Spleen (tissue), 11 donors: ENCODE measurements around the gene BTBD2. TPM values are rescaled to one million over a fixed set of nuclear protein-coding genes. Genes with fewer than 3 reads are reported as not detected.

ENCODE experiments used
- DNase-seq: peaks from one replicate; pipeline ENCODE4 v3.0.0-alpha.2; 2020
- H3K27ac ChIP-seq, 8 donors: fragments of 200-600 bp; sonication (generic) in 7 of 8; 1 replicate in 4 of 8; 2 replicates in 4 of 8; pipeline versions ENCODE4 v1.5.0 to v1.8.0; 2016 to 2021; ENCODE audit warnings: inconsistent platforms in 4 of 8, mild to moderate bottlenecking in 4 of 8, moderate library complexity in 1 of 8
- H3K27me3 ChIP-seq, 7 donors: fragments of 200-600 bp; sonication (generic) in 6 of 7; replicated peaks in 1 of 7; 1 replicate in 4 of 7; 2 replicates in 3 of 7; pipeline versions ENCODE4 v1.5.0 to v1.8.0; 2016 to 2021; ENCODE audit warnings: inconsistent platforms in 3 of 7, mild to moderate bottlenecking in 1 of 7
- H3K36me3 ChIP-seq, 6 donors: fragments of 200-600 bp; sonication (generic) in 5 of 6; 1 replicate in 4 of 6; 2 replicates in 2 of 6; pipeline versions ENCODE4 v1.5.0 to v1.8.0; 2016 to 2021; ENCODE audit warnings: inconsistent platforms in 2 of 6
- H3K4me1 ChIP-seq, 6 donors: fragments of 200-600 bp; sonication (generic) in 5 of 6; 1 replicate in 3 of 6; 2 replicates in 3 of 6; pipeline versions ENCODE4 v1.5.0 to v1.8.0; 2016 to 2021; ENCODE audit warnings: inconsistent platforms in 3 of 6
- H3K4me3 ChIP-seq, 8 donors: fragments of 200-600 bp; sonication (generic) in 7 of 8; 1 replicate in 4 of 8; 2 replicates in 4 of 8; pipeline versions ENCODE4 v1.5.0 to v1.8.0; 2016 to 2021; ENCODE audit warnings: inconsistent platforms in 4 of 8, mild to moderate bottlenecking in 4 of 8, moderate library complexity in 2 of 8
- H3K9me3 ChIP-seq, 8 donors: fragments of 200-600 bp; sonication (generic) in 7 of 8; 1 replicate in 4 of 8; 2 replicates in 4 of 8; pipeline versions ENCODE4 v1.5.0 to v1.8.0; 2016 to 2021; ENCODE audit warnings: inconsistent platforms in 4 of 8
- POLR2A ChIP-seq, 3 donors: fragments of 450-650 bp; IDR thresholded peaks; one replicate each; pipeline ENCODE4 v1.5.1; 2017; ENCODE audit warnings: antibody characterized with exemption in 3 of 3, mild to moderate bottlenecking in 1 of 3
- POLR2AphosphoS5 ChIP-seq, 3 donors: sonication (generic); formaldehyde crosslinking; IDR thresholded peaks; one replicate each; pipeline ENCODE4 v1.5.1; 2017; ENCODE audit warnings: antibody characterized with exemption in 3 of 3
- WGBS, 5 donors: extraction: QIAGEN DNeasy Blood & Tissue Kit in 3 of 5; methylation state at CpG; one replicate each; pipeline versions ENCODE4 v1.1.5 to v1.1.7; 2013 to 2018; 5-methylcytosine and 5-hydroxymethylcytosine counted together
- intact Hi-C: fragments of 100-400 bp; cut with DNase I; formaldehyde crosslinking; loops from one replicate; pipeline ENCODE4 v1.15.0; 2023; ENCODE audit warnings: low total_unique reads
- polyA plus RNA-seq, 3 donors: library from polyadenylated mRNA; stranded (reverse); fragments of 200-250 nt; gene quantifications; one replicate each; pipeline ENCODE4 v1.2.1, GENCODE V29; 2013
- total RNA-seq, 7 donors: library from RNA; depleted of rRNA in 3 of 7; stranded (reverse); fragments of >200 nt in 3 of 7; fragmentation: NEBNext Ultra II Directional in 4 of 7; extraction: Animal tissue kit (Norgen Biotek cat#: 25700) in 4 of 7; gene quantifications; one replicate each; pipeline versions ENCODE4 v1.1.0 to v1.2.1, GENCODE V29; 2016 to 2021
- TF ChIP-seq, protein P1 (sequence below), 11 experiments: fragments of 200-600 bp in 7 of 11; fragments of 450-650 bp in 4 of 11; sonication (generic) in 4 of 11; IDR thresholded peaks in 8 of 11; conservative IDR thresholded peaks in 3 of 11; 1 replicate in 7 of 11; 2 replicates in 4 of 11; pipeline versions ENCODE4 v1.4.0 to v1.8.0; 2016 to 2021; ENCODE audit warnings: antibody characterized with exemption in 11 of 11, inconsistent platforms in 4 of 11, mild to moderate bottlenecking in 1 of 11
- donor health status: healthy with polysubstance abuse.
- donor health status: DM: no; HTN: no; CAD: no; lungs with moderate emphysema.
- donor health status: DM: no; HTN: no; CAD: no.
- donor health status: Bipolar disorder and iron deficiency.
- donor health status: healthy.
- donor health status: DM: no; HTN: no; CAD: no.
- donor health status: DM: yes; HTN: yes; CAD: no.

Gene BTBD2
- total and polyA plus RNA-seq, 10 donors = 29.1 to 77.1 (median 57.1) TPM

DNA sequence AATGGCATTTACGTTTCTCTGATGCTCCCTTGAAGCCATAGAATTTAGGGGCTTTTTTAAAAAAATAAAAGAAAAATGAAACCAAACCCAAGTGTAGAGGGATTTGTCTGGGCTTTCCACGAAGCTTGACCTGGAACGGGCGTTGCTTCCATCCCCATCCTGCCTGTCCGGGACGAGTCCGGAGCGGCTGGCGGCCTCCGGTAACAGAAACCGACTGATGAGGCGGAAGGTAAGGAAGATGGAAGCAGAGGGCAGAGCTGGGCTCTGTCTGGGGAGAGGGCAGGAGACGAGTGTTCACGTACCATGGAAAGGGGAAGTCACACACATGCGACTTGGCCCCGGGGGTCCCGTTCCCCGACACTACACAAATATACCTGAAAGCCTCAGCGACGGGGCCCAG is 34.3 kb downstream of the BTBD2 start:
- DNase-seq = no peak
- TF ChIP-seq, protein P1, sequence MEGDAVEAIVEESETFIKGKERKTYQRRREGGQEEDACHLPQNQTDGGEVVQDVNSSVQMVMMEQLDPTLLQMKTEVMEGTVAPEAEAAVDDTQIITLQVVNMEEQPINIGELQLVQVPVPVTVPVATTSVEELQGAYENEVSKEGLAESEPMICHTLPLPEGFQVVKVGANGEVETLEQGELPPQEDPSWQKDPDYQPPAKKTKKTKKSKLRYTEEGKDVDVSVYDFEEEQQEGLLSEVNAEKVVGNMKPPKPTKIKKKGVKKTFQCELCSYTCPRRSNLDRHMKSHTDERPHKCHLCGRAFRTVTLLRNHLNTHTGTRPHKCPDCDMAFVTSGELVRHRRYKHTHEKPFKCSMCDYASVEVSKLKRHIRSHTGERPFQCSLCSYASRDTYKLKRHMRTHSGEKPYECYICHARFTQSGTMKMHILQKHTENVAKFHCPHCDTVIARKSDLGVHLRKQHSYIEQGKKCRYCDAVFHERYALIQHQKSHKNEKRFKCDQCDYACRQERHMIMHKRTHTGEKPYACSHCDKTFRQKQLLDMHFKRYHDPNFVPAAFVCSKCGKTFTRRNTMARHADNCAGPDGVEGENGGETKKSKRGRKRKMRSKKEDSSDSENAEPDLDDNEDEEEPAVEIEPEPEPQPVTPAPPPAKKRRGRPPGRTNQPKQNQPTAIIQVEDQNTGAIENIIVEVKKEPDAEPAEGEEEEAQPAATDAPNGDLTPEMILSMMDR (IDR thresholded peaks at IDR 0.05 in 8 of 11, conservative IDR thresholded peaks at IDR 0.05 in 3 of 11) = no peak
- TF ChIP-seq POLR2A (IDR thresholded peaks at IDR 0.05) (no peak), POLR2AphosphoS5 (IDR thresholded peaks at IDR 0.05) (no peak)
- Histone ChIP-seq H3K9me3 (no peaks in the 10 kb centered on the region), H3K27ac (peak overlapping the region in 1 of 8 donors; percentile 30), H3K4me3 (no peak overlapping the region), H3K36me3 (peaks cover 2 to 100% (median 82%) of the 10 kb centered on the region in 6 donors), H3K4me1 (peaks cover 0 to 8% (median 2%) of the 10 kb centered on the region in 6 donors), H3K27me3 (no peaks in the 10 kb centered on the region)
- intact Hi-C loops = no loop called here
- WGBS, 5 donors = 79 to 84% (median 84%) methylated on average over 20 of the region's 20 CpGs

DNA sequence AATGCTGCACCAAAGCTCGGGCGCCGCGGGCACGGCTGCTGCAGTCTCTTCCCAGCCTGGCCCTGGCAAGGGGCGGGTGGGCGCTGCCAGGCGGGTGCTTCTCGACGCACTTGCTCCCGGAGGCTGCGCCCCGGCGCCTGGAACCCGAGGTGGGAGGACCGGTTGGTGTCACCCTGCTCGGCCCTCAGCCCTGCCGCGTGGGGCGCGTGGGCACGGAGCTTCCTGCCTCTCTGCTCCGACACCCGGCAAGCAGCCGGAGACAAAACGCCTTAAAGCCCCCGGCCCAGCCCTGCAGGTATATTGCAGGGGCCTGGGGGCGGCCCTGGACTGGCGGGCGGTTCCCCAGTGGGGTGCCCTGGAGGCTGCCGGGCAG is 34.7 kb downstream of the BTBD2 start:
- H3K27ac ChIP-seq = no peak overlapping the region
- TF ChIP-seq, protein P1 (IDR thresholded peaks at IDR 0.05 in 8 of 11, conservative IDR thresholded peaks at IDR 0.05 in 3 of 11) = no peak
- peak in 1 of 3 donors; percentile 43 for TF ChIP-seq POLR2AphosphoS5 (IDR thresholded peaks at IDR 0.05)
- no peak overlapping the region for H3K4me3 ChIP-seq
- intact Hi-C loops = no loop called here
- peaks cover 0 to 8% (median 2%) of the 10 kb centered on the region in 6 donors for H3K4me1 ChIP-seq
- WGBS, 5 donors = 89 to 98% (median 94%) methylated on average over 8 to 31 of the region's 31 CpGs
- no peaks in the 10 kb centered on the region for H3K9me3 ChIP-seq
- peaks cover 2 to 100% (median 81%) of the 10 kb centered on the region in 6 donors for H3K36me3 ChIP-seq
- no peak for DNase-seq
- H3K27me3 ChIP-seq = no peaks in the 10 kb centered on the region

DNA sequence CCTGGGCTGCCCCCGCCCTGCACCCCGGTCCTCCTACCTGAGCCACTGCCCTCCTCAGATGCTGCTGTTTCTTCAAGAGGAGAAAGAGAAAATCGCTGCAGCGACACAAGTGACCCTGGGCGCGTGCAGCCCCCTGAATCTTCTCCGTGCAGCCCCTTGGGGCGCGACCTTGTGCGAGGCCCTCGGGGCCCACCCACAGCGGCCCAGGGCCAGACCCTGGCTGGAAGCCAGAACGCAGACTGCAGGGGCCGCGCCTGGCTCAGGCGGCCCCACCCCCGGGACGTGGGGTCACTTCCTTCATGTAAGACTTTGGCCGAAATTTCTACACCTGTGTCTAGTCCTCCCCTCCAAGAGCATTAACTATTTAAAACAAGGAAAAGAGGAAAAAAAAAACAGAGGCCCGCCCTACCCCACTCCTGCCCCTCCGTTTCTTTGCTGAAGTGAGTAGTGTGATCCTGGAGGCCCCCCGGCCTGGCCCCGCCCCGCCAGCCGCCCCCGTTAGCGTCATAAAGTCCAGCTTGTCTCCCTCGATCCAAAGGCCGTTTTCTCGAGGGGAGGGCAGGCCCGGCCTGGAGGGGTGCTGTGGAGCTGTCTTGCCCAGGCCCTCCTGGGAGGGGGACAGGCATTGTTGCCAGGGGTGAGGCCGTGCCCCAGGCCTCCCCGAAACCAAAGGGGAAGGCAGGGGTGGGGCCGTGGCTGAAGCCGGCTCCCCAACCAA is 35.3 kb downstream of the BTBD2 start:
- no peaks in the 10 kb centered on the region for H3K27me3 ChIP-seq
- H3K36me3 ChIP-seq = peaks cover 2 to 100% (median 81%) of the 10 kb centered on the region in 6 donors
- WGBS, 5 donors = 72 to 84% (median 79%) methylated on average over 32 to 35 of the region's 35 CpGs
- H3K4me1 ChIP-seq = peaks cover 0 to 8% (median 2%) of the 10 kb centered on the region in 6 donors
- DNase-seq = no peak
- no peak overlapping the region for H3K4me3 ChIP-seq
- intact Hi-C loops = no loop called here
- TF ChIP-seq POLR2AphosphoS5 (IDR thresholded peaks at IDR 0.05) = peak in 1 of 3 donors; percentile 11
- TF ChIP-seq, protein P1 (IDR thresholded peaks at IDR 0.05 in 8 of 11, conservative IDR thresholded peaks at IDR 0.05 in 3 of 11) = no peak
- H3K27ac ChIP-seq = no peak overlapping the region
- no peaks in the 10 kb centered on the region for H3K9me3 ChIP-seq

DNA sequence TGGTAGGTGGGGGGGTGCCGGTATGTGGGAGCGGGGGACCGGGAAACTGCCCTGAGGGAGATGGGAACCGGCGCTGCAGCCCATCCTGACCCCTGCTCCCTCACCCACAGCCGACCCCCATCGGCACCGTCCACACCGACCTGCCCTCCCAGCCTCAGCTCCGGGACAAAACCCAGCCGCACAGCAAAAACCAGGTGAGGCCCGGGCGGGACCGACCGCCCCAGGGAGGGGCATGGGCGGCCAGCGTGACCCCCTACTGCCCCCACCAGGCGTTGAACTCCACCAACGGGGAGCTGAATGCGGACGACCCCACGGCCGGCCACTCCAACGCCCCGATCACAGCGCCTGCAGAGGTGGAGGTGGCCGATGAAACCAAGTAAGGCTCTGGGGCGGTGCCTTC is 35.9 kb downstream of the BTBD2 start:
- Histone ChIP-seq H3K4me1 (peaks cover 0 to 8% (median 2%) of the 10 kb centered on the region in 6 donors), H3K27me3 (no peaks in the 10 kb centered on the region), H3K27ac (no peak overlapping the region), H3K4me3 (no peak overlapping the region), H3K9me3 (no peaks in the 10 kb centered on the region), H3K36me3 (peaks cover 2 to 100% (median 80%) of the 10 kb centered on the region in 6 donors)
- intact Hi-C loops = no loop called here
- 93 to 98% (median 95%) methylated on average over 4 to 28 of the region's 28 CpGs for WGBS, 5 donors
- TF ChIP-seq, protein P1 (IDR thresholded peaks at IDR 0.05 in 8 of 11, conservative IDR thresholded peaks at IDR 0.05 in 3 of 11) = no peak
- TF ChIP-seq POLR2AphosphoS5 (IDR thresholded peaks at IDR 0.05) (no peak), POLR2A (IDR thresholded peaks at IDR 0.05) (no peak)
- no peak for DNase-seq
